ENCODE results near the gene MITD1. TPM values are rescaled to one million over a fixed set of nuclear protein-coding genes. Genes with fewer than 3 reads are reported as not detected.

Gene MITD1
- total RNA-seq, 1 experiment from 2014 or later = 36.0 TPM

GRCh38 chr2:99150706-99151105, 30.2 kb downstream of the MITD1 start:
- Histone ChIP-seq H3K4me3 (ENCODE audit: low read depth in 2 of 2, low read length in 2 of 2) (no peak overlapping the region), H3K36me3 (ENCODE audit: control insufficient read depth, insufficient read depth, low read length) (no peaks in the 10 kb centered on the region), H3K27me3 (ENCODE audit: control insufficient read depth, insufficient read depth, low read length) (no peaks in the 10 kb centered on the region), H3K9me3 (ENCODE audit: control insufficient read depth, insufficient read depth, low read depth, low read length) (no peaks in the 10 kb centered on the region), H3K27ac (ENCODE audit: low read length) (no peak overlapping the region), H3K4me1 (ENCODE audit: control insufficient read depth, insufficient read depth, low read length) (peaks cover 11% of the 10 kb centered on the region)
- no peak for TF ChIP-seq POLR2AphosphoS5 (IDR thresholded peaks at IDR 0.05; ENCODE audit: low read depth, low read length)
- CTCF ChIA-PET = no interaction called here
- in situ Hi-C loops (cut with HindIII; ENCODE audit: low pct_unique_long_range_greater_than_20kb, low sequenced_read_pairs) (no loop called here), intact Hi-C loops (cut with micrococcal nuclease; ENCODE audit: unreplicated experiment) (no loop called here)
- POLR2A ChIA-PET = interaction anchor here (0.6 to 0.7 kb wide), 2 partner anchors 223 to 460 kb away, joined by 3 read pairs; no protein-coding TSS in a partner anchor
- DNase-seq (ENCODE audit: low read depth, low spot score) (no peak), ATAC-seq (no peak)
- BruUV-seq (replicated peaks) = no TSS peak

DNA sequence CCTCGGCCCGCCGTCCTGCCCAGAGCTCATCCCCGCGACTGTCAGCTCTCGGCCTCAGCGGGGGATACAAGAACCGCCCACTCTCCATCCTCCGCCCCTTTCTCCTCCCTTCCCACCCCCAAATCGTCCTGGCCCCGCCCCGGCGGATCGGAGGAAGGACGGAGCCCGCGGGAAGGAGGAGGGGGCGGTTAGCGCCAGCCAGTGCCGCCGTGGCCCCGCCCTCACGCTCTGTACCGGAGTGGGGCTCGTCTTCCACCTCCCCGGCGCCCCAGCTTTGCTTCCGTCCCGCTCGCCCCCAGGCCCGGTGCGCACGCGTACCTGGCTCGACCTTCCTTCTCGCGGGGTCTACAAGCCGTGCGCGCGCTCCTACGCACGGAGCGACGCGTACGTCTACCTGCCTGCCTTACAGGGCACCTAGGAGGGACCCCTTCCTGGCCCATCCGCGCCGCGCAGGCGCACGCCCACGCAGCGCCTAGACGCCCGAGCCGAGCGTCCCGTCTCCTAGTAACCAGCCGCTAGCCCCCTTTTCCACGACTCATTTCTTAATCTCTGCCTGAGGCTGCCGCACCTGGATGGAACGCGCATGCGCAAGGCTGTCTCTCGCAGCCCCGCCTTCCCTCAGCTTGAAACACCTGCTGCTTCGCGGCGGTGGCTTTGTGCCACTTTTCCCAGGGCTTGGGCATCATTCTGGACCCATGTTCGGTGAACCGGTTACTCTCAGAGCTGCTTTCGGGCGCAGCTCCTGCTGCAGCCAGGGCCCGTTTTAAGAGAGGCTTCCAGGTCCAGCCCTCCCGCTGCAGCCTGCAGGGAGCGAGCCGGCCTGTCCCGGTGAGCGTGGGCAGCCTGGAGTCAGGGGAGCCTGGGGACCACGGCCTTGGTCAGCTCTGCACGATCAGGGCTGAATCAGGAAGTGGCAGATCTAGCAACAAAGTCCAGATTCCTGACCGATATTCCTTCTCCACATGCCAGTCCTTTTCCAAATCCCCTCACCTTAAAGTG, 39.4 kb downstream of the MITD1 start, which contains the start of gene C2orf15:
TSS of gene C2orf15 (plus strand) at position 598 of the 999 bp plus-strand sequence. CDS start 8,852 bp downstream, outside the sequence.
- 0 out of 2 replicates have a peak, but pooled peaks have one; percentile 1 for TF ChIP-seq SIN3A (IDR thresholded peaks at IDR 0.05; ENCODE audit: borderline replicate concordance, insufficient read depth, low read depth, low read length)
- peak; percentile 54 for TF ChIP-seq POLR2AphosphoS5 (IDR thresholded peaks at IDR 0.05; ENCODE audit: low read depth, low read length)
- TF ChIP-seq REST (IDR thresholded peaks at IDR 0.05; ENCODE audit: insufficient read depth in 1 of 2, low read depth in 2 of 2, low read length in 1 of 2) = no peak
- peak; percentile 96 for ATAC-seq
- Histone ChIP-seq H3K36me3 (ENCODE audit: control insufficient read depth, insufficient read depth, low read length) (no peaks in the 10 kb centered on the region), H3K4me3 (ENCODE audit: low read depth in 2 of 2, low read length in 2 of 2) (peak within 1 kb of the TSS; percentile 60 to 82), H3K9me3 (ENCODE audit: control insufficient read depth, insufficient read depth, low read depth, low read length) (no peaks in the 10 kb centered on the region), H3K4me1 (ENCODE audit: control insufficient read depth, insufficient read depth, low read length) (peaks cover 14% of the 10 kb centered on the region), H3K27me3 (ENCODE audit: control insufficient read depth, insufficient read depth, low read length) (no peaks in the 10 kb centered on the region; the same call in 1 of the 2 replicates), H3K27ac (ENCODE audit: low read length) (peak within 1 kb of the TSS; percentile 86)
- in situ Hi-C loops (cut with HindIII; ENCODE audit: low pct_unique_long_range_greater_than_20kb, low sequenced_read_pairs) (no loop called here), intact Hi-C loops (cut with micrococcal nuclease; ENCODE audit: unreplicated experiment) (no loop called here)
- CTCF ChIA-PET = no interaction called here
- BruUV-seq (replicated peaks) = no TSS peak
- POLR2A ChIA-PET = interaction anchor here (0.6 to 1.0 kb wide), 2 partner anchors 14 to 413 kb away, joined by 3 read pairs; no protein-coding TSS in a partner anchor
- peak; percentile 27 for DNase-seq (ENCODE audit: low read depth, low spot score)

- Histone ChIP-seq H3K4me3 (ENCODE audit: low read depth in 2 of 2, low read length in 2 of 2) (peak overlapping the region; percentile 60 to 82), H3K36me3 (ENCODE audit: control insufficient read depth, insufficient read depth, low read length) (no peaks in the 10 kb centered on the region), H3K9me3 (ENCODE audit: control insufficient read depth, insufficient read depth, low read depth, low read length) (no peaks in the 10 kb centered on the region), H3K4me1 (ENCODE audit: control insufficient read depth, insufficient read depth, low read length) (peaks cover 14% of the 10 kb centered on the region), H3K27ac (ENCODE audit: low read length) (peak overlapping the region; percentile 86), H3K27me3 (ENCODE audit: control insufficient read depth, insufficient read depth, low read length) (no peaks in the 10 kb centered on the region; the same call in 1 of the 2 replicates)
- ChIA-PET CTCF (no interaction called here), POLR2A (no interaction called here)
- no peak for TF ChIP-seq POLR2AphosphoS5 (IDR thresholded peaks at IDR 0.05; ENCODE audit: low read depth, low read length)
- TF ChIP-seq TCF7L2 (IDR thresholded peaks at IDR 0.05; ENCODE audit: low read depth, low read length) = no peak
- no peak for TF ChIP-seq SIN3A (IDR thresholded peaks at IDR 0.05; ENCODE audit: borderline replicate concordance, insufficient read depth, low read depth, low read length)
- no peak for TF ChIP-seq CTCF (IDR thresholded peaks at IDR 0.05)
- TF ChIP-seq REST (IDR thresholded peaks at IDR 0.05; ENCODE audit: insufficient read depth in 1 of 2, low read depth in 2 of 2, low read length in 1 of 2) = no peak
- no TSS peak for BruUV-seq (replicated peaks)
- ATAC-seq (peak; percentile 76), DNase-seq (ENCODE audit: low read depth, low spot score) (no peak)
- intact Hi-C loops (cut with micrococcal nuclease; ENCODE audit: unreplicated experiment) = no loop called here
- in situ Hi-C loops (cut with HindIII; ENCODE audit: low pct_unique_long_range_greater_than_20kb, low sequenced_read_pairs) = no loop called here
Measured at GRCh38 chr2:99140860-99141109, 40.1 kb downstream of the MITD1 start.

Data from Panc1 (cell line).